HG03460 (cell line): ENCODE data around the gene PIAS4.
"Not testable (repeated sequence)": the region's sequence is repeated elsewhere in the genome, so short reads cannot be mapped to it uniquely, and the experiment has no call there.

Experiments used
- ATAC-seq: cut with Tn5 transposase; IDR thresholded peaks from one replicate; pipeline ENCODE4 v1.9.1; 2021; ENCODE audit not compliant: unreplicated experiment

The PIAS4 gene

DNA sequence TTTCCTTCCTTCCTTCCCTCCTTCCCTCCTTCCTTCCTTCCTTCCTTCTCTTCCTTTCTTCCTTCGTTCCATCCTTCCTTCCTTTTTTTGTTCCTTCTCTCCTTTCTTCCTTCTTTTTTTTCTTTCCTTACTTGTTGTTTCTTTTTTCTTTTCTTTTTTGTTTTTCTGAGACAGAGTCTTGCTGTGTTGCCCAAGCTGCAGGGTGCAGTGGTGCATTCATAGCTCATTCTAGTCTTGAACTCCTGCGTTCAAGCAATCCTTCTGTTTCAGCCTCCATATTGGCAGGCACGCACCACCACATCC is 16.8 kb upstream of the PIAS4 start:
- ATAC-seq = no peak

DNA sequence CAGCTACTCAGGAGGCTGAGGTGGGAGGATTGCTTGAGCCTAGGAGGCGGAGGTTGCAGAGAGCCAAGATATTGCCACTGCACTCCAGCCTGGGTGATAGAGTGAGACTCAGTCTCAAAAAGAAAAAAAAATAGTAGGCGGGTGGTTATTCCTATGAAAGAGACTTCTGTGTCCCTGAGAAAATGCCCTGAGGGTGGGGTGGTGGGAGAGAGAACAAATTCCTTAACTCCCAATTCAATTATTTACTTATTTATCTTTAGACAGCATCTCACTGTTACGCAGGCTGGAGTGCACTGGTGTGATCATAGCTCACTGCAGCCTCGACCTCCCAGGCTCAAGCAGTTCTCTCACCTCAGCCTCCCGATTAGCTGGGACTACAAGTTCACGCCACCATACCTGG is 11.9 kb upstream of the PIAS4 start:
- ATAC-seq = no peak

DNA sequence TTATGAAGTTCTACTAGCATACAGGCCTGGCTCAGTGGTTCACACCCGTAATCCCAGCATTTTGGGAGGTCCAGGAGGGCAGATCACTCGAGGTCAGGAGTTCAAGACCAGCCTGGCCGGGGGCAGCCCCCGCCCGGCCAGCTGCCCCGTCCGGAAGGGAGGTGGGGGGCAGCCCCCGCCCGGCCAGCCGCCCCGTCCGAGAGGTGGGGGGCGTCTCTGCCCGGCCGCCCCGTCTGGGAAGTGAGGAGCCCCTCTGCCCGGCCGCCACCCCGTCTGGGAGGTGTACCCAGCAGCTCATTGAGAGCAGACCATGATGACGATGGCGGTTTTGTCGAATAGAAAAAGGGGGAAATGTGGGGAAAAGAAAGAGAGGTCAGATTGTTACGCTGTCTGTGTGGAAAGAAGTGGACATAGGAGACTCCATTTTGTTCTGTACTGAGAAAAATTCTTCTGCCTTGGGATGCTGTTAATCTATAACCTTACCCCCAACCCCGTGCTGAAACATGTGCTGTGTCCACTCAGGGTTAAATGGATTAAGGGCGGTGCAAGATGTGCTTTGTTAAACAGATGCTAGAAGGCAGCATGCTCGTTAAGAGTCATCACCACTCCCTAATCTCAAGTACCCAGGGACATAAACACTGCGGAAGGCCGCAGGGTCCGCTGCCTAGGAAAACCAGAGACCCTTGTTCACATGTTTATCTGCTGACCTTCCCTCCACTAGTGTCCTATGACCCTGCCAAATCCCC is 8.7 kb upstream of the PIAS4 start:
- ATAC-seq = not testable (repeated sequence)

DNA sequence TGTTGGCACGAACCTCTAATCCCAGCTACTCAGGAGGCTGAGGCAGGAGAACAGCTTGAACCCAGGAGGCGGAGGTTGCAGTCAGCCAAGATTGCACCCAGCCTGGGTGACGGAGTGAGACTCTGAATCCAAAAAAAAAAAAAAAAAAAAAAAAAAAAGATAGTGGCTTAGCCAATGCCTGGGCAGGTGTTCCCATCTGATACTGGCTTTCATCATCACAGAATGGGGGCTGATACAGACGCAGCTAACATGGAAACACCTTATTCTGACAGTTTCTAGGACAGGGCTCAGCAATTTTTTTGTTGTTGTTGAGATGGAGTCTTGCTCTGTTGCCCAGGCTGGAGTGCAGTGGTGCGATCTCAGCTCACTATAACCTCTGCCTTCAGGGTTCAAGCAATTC is 6.7 kb upstream of the PIAS4 start:
- not testable (repeated sequence) for ATAC-seq

DNA sequence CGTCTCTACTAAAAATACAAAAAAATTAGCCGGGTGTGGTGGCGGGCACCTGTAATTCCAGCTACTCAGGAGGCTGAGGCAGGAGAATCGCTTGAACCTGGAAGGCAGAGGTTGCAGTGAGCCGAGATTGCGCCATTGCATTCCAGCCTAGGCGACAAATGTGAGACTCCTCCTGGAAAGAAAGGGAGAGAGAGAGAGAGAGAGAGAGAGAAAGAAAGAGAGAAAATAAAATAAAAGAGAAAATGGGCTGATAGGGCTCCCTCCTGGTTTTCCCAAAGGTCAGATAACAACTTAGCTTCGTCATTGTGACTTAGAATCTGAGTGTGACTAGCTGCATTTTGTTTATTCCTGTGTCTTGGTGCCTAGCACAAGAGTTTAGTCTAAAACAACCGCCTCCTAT is 2.1 kb upstream of the PIAS4 start:
- ATAC-seq = not testable (repeated sequence)

DNA sequence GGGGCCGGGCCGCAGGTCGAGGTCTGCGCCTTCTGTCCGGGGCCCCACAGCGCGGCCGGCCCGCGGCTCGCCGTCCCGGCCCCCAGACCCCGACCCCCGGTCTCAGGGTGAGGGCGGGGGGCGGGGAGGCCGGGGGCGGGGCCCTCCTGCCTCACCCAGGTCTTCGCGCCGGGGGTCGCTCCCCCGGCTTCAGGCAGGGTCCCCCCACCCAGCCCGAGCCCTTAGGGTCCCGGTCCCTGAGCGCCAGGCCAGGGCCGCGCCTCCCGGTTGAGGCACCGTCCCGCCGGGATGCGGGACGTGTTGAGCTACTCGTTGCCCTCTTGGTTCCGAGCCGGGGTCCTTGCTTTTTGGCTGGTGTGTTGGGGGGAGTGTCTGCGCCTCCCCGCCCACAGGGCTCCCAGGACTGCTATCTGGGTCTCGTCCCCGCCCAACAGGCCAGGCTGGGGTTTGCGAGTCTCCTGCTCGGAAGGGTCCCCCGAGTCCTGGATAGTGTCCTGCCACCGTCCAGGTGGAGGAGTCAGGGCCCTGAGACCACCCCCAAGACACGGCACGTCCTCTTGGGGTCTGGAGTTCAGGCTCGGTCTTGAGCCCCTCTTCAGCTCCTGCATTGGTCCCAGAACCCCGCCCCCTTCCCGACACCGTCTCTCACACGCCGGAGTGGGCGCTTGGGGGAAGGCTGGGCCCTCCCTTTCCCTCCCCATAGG is 452 bp downstream of the PIAS4 start:
- ATAC-seq = no peak

DNA sequence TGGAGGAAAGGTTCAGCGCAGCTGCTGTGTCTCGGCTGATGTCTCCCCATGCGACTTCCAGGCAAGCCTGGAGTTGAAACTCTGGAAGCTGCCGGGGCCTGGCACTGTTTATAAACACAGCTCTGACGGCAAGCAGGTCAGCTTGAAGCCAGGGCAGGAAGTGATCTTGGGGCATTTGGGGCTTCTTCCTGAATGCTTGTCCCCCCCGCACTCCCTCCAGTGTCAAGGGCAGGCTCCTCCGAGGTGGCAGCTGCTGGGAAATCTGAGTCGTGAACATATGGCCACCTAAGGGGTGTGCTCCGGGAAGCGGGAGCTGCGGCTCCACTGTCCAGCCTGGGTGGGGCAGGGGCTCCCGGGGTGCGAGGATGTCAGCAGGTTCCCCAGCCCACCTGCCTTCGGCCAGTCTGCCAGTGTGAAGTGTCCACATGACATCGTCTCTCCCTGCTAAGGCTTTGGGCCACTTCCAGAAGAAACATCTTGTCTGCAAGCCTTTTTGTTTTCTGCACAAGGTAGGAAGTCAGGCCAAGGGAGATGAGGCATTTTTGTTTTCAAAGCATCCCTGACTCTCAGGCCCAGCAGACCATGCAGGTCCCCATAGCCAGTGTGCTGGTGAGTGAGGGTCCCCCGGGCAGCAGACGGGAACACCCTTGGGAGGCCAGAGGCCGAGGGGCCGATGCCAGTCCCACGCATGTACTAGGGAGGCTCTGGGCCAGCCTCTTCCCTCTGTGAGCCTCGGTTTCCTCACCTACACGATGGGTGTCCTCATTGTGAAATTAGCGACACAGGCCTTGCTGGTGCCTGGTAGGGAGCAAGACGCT is 2.7 kb downstream of the PIAS4 start:
- no peak for ATAC-seq

DNA sequence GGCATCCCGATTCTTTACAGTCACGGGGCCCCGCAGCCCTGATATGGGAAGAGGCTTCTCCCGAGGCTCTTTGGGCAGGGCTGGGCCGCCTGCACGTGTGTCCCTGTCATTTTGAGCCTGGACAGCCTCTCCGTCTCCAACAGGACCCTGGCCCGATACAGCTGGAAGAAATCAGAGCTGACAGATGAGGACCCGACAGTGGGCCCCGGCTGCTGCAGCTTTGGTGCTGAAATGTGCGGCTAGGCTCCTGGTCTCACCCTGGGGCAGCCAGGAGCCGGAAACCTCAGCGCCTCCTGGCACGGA is 3.2 kb downstream of the PIAS4 start:
- ATAC-seq = no peak

DNA sequence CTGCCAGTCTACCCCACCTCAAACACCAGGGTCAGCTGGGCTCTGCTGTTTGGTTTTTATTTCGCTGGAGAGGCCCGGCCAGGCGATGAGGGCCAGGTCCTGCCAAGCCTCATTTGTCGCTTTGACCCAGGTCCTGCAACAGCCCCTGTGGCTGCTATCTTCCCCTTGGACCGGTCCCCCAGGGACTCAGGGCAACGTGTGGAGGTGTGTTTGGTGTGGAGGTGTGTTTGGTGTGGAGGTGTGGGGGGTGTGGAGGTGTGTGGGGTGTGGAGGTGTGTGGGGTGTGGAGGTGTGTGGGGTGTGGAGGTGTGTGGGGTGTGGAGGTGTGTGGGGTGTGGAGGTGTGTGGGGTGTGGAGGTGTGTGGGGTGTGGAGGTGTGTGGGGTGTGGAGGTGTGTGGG is 3.9 kb downstream of the PIAS4 start:
- ATAC-seq = not testable (repeated sequence)

DNA sequence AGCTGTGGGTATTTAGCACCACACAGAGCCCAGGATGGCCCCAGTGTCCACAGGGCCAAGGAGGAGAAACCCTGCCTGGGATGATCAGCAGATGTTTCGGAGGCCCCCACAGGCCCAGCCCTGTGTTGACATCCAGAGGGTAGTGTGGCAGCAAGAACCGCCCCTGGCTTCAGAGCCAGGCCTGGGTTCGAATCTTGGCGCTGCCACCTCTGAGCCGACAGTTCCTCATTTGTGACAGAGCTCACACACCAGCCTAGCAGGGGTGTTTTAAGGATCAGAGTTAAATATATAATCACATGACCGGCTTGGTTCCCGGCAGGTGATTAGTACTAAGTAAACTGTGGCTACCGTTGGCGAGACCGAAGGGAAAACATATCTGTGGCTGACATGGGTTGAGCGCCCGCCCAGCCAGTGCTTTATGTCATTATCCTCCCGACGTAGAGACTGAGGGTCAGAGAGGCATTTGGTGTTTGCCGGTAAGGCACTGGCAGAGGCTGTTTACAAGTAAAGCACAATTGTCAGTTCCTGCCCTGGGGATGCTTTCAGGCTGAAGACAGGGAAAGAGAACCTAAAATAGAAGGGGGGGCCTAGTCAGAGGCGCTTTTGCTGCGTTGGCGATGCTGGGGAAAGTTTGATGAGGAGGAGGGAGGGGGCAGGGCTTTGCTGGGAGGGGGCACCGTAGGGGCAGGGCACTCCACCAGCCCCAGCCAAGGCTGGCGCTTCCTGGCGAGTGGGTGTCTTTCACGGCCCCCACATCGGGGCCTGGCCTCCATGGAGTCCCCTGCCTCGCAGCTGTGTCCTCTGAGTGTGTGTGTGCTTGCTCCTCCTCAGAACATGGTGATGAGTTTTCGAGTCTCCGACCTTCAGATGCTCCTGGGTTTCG is 4.8 kb downstream of the PIAS4 start:
- no peak for ATAC-seq

DNA sequence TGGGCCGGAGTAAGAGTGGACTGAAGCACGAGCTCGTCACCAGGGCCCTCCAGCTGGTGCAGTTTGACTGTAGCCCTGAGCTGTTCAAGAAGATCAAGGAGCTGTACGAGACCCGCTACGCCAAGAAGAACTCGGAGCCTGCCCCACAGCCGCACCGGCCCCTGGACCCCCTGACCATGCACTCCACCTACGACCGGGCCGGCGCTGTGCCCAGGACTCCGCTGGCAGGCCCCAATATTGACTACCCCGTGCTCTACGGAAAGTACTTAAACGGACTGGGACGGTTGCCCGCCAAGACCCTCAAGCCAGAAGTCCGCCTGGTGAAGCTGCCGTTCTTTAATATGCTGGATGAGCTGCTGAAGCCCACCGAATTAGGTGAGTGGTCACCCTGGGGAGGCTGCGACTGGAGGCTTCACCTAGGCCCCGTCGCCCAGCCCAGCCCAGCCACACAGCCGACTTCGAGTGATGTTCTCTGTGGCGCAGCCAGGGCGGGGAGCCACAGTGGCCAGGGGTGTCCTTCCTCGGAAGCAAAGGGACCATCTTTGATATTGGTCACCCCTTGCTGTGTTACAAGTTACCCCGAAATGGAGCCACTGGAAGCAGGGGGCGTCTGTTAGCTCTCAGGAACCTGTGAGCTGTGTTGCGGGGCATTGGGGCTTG is 5.6 kb downstream of the PIAS4 start:
- ATAC-seq = no peak

DNA sequence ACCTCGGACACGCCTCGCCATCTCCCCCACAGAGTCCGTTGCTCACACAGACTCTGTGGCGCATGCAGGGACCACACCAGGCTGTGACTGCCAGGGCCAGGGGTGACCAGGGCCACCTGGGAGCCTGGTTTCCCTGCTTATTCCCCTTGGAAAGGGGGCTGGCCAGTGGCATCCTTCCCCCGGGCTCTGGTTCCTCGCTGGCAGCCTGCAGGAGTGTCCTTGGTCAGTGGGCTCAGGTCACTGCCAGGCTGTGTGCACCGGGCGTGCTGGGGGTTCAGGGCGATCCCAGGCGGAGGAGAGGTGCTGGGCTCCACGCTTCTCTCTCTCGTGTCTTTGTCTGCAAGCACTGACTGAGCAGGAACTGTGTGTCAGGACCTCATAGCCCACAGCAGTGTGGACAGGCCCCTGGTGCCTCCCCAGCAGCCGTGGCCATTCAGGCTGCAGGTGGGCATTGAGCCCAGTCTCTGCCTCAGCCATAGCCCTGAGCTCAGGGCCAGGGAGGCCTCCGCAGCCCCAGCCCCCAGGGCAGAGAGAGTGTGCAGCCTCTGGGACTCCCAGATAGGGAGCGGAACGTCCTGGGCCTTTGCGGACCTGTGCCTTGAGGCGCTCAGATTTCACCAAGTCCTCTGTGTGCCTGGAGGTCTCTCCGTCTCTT is 6.5 kb downstream of the PIAS4 start:
- ATAC-seq = no peak

DNA sequence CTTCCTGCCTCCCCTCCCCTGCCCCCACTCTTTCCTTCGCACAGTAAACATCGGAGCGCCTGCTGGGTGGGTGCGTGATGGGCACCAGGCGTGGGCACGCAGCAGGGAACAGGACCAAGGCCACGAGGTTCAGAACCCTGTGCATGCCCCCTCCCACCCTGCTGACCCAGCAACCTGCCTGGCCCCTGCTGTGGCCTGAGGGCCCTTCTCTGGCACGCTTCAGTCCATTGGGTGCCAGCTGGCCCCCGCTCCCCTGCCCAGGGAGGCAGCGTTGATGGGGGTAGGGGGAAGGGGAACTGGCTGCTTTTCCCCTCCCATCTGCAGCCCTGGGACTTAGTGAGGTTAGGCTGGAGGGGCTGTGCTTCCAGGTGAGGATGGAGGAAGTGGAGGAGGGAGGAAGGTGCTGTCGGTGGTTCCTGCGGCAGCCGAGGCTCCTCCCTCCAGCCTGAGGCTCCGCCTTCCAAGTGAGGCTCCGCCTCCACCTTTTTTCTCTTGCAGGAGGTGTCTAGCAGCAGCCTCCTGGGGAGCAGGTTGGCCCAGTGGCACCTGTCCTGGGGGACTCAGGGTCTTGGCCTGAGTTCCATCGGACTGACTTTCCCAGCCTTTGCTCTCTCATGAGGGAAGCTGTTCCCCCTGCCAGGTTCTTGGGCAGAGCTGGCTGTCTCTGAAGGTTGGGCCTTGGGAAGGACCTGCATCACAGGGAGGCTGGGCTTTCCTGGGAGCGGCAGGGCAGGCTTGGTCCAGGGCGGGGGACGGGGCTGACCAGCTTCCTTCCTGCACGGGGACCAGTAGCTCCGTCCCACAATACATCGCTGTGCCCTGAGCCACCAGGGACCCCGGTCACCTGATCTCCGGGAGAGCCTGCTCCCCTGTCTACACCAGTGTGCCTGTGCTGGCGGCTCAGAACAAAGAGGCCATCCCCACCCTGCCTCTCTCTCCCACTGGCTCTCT is 7.3 kb downstream of the PIAS4 start:
- ATAC-seq = no peak

DNA sequence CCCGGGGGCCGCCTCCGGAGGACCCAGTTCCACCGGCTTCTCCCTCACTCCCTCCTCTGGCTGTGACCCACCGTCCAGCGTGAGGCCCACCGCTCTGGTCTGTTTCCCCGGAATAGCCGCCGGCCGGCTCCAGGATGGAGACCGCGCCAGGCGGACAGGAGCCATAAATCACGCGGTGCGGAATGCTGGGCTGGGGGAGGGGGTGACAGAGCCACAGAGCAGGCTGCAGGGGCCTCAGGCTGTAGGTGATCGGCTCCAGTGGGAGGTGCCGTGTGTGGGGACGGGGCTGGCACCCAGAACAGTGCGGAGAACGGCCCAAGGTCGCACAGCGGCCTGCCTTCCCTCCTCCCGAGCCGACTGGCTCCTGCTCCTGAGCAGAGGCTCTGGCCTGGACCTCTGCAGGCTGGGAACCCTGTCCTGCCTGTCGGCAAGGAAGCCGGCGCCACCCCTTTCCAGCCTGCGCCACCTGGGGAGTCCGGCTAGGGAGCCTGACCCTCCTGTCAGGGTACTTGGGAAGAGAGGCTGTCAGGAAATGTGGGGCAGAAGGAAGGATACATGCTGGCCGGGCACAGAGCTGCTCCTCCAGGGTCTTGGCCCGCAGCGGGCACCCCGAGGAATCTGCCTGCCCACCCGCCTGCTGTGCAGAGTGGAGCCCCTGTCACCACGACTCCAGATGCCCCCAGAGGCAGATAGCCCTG is 8.3 kb downstream of the PIAS4 start:
- no peak for ATAC-seq

DNA sequence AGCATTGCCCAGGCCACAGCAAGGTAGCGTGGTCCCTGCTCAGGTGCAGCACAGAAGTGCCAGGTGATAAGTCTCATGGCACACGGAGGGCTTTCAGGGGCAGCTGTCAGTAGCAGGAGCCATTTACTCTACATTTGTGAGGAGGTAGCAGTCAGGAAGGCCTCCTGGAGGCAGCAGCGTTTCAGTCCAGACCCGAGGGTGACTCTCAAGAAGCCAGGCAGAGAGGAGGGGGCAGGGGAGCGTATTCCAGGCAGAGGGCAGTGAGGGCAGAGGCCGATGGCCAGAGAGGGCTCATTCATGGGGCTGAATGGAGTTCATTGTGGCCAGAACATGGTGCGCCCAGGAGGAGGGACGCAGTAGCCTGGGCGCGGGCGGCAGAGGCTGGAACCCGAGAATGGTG is 8.9 kb downstream of the PIAS4 start:
- ATAC-seq = no peak

DNA sequence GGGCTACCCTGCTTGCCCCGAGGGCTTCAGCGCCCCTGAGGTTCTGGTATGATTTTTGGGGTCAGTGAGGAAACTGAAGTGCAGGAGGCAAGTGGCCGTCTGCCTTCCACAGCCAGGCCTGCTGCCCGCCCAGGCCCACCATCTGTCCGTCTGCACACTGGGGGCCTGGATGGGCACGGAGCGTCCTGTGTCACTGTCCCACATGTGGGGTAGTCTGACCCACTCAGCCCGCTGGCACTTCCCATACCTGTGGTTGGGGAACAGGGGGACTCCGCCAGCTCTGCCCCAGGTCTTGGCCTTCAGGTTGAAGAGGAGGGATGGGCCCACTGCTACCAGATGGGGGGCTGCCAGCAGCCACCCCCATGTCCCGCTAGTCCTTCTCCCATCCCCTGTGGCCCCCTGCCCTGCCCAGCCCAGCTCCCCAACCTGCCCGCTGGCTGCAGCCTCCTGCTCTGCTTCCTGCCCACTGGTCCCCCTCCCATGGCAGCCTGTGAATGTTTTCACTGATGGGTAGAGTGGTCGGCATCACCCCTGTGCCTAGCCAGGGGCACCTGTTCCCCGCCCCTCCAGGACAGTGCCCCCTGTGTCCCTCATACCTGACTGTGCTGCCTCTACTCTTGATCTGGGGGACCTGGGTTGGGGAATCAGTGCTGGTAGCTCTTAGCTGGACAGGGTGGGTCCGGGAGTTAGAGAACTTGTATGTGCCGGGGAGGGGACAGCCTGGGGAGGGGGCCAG is 9.5 kb downstream of the PIAS4 start:
- ATAC-seq = no peak

DNA sequence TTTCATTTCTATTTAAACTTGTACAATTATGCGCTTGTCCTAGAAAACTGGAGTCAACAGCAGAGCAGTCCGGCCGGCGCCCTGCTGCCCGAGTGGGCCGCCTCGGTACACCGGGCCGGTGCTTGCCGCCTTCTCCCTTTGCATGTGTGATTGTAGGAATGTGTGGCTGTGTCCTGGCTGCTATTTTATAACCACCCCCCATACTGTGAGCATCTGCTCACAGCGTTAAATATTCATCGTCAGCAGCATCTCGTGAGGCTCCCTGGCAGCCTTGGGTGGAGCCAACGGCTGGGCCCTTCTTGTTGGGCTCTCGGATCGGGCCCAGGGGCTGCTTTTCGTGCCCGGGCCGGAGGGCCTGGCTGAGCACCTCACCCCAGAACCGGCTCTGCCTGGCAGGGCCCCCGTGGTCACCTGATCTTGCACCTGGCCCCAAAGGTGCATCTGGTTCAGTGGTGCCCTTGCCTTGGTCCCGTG is 10.6 kb downstream of the PIAS4 start:
- no peak for ATAC-seq
